ENCODE measurements around the gene NFKBIE. TPM values are rescaled to one million over a fixed set of nuclear protein-coding genes. Genes with fewer than 3 reads are reported as not detected.

The NFKBIE gene
- total and polyA plus RNA-seq, 2 donors (not counting 1 experiment from before 2014, with no cell fraction given): 46.5 to 90.0 TPM

- Histone ChIP-seq H3K4me3 (ENCODE audit: control extremely low read depth in 1 of 5, extremely low read depth in 1 of 5, insufficient read depth in 1 of 5, low read depth in 2 of 5, low read length in 4 of 5) (peak overlapping the region; percentile 9 to 93 (median 90)), H3K79me2 (ENCODE audit: control insufficient read depth, insufficient read depth, low read length) (peaks cover 21% of the 10 kb centered on the region), H3K4me1 (ENCODE audit: control insufficient read depth in 2 of 2, insufficient read depth in 2 of 2, low read length in 2 of 2) (peaks cover 46 to 70% of the 10 kb centered on the region in 2 donors), H3K9ac (ENCODE audit: low read length) (peak overlapping the region; percentile 96), H2AFZ (ENCODE audit: insufficient read depth, low read depth, low read length, poor library complexity, severe bottlenecking) (peak overlapping the region; percentile 67), H4K20me1 (ENCODE audit: control insufficient read depth, insufficient read depth, low read length, poor library complexity, severe bottlenecking) (peaks cover 49% of the 10 kb centered on the region), H3K9me3 (ENCODE audit: control extremely low read depth in 1 of 3, control insufficient read depth in 2 of 3, insufficient read depth in 1 of 3, low read length in 2 of 3) (no peaks in the 10 kb centered on the region), H3K27ac (ENCODE audit: low read length in 2 of 2) (peak overlapping the region; percentile 74 to 98), H3K36me3 (replicated peaks in 1 of 2; ENCODE audit: control extremely low read depth in 1 of 2, control insufficient read depth in 1 of 2, extremely low read depth in 1 of 2, insufficient read depth in 2 of 2, low read length in 1 of 2) (peaks cover 4 to 74% of the 10 kb centered on the region in 2 experiments), H3K4me2 (replicated peaks; ENCODE audit: low read depth, low read length, poor library complexity, severe bottlenecking) (peak overlapping the region; percentile 97), H3K27me3 (replicated peaks in 1 of 4; ENCODE audit: control extremely low read depth in 1 of 4, control insufficient read depth in 3 of 4, insufficient read depth in 4 of 4, low read length in 3 of 4) (no peaks in the 10 kb centered on the region)
- Mint-ChIP-seq H3K27me3 (no peaks in the 10 kb centered on the region), H3K4me1 (peaks cover 85% of the 10 kb centered on the region), H3K4me3 (peak overlapping the region; percentile 87), H3K27ac (peak overlapping the region; percentile 94), H3K9me3 (ENCODE audit: insufficient read depth) (no peaks in the 10 kb centered on the region)
- WGBS (ENCODE audit: insufficient coverage): 23% methylated on average over 13 of the region's 15 CpGs
- intact Hi-C loops (cut with micrococcal nuclease): loop anchor here (5.0 kb wide), 1 partner anchor 629 kb away; the partner anchor contains the start of gene GTPBP2
- TF ChIP-seq CTCF (IDR thresholded peaks at IDR 0.05) (no peak), EZH2 (IDR thresholded peaks at IDR 0.05; ENCODE audit: borderline replicate concordance, insufficient read depth, low read depth, low read length, poor library complexity, severe bottlenecking) (no peak)
- POLR2A ChIA-PET: interaction anchor here (0.6 to 4.3 kb wide), 8 partner anchors 8 to 1202 kb away, joined by 3 to 87 read pairs (median 5); partner anchors contain the start of genes HSP90AB1 and SLC29A1
- DNase-seq (peak; percentile 52), ATAC-seq (ENCODE audit: low read depth) (no peak)
- CTCF ChIA-PET: interaction anchor here (0.7 to 5.0 kb wide), 13 partner anchors 9 to 159 kb away, joined by 3 to 68 read pairs (median 6); partner anchors contain the start of genes AARS2, HSP90AB1 and NFKBIE
These were observed 9.2 kb downstream of the NFKBIE start for GRCh38 chr6:44255871-44256774.
